Heart right ventricle (tissue), 16 donors: ENCODE results near the gene COLGALT1. TPM values are rescaled to one million over a fixed set of nuclear protein-coding genes. Genes with fewer than 3 reads are reported as not detected.
"Not testable (repeated sequence)": the region's sequence is repeated elsewhere in the genome, so short reads cannot be mapped to it uniquely, and the experiment has no call there.

Experiments
- ATAC-seq, 8 donors: fragments of 200-7000 bp; cut with Tn5 transposase; one replicate each; pipeline ENCODE4 v1.9.1; 2020; ENCODE audit warnings: mild to moderate bottlenecking in 8 of 8, moderate library complexity in 8 of 8, moderate number of reproducible peaks in 1 of 8
- DNase-seq, 2 donors: peaks; one replicate each; pipeline ENCODE4 v3.0.0-alpha.2; 2020
- H3K27ac ChIP-seq, 10 donors: fragments of 200-600 bp; sonication (generic) in 2 of 10; one replicate each; pipeline versions ENCODE4 v1.5.0 to v1.8.0; 2020 to 2022; ENCODE audit warnings: mild to moderate bottlenecking in 3 of 10
- H3K27me3 ChIP-seq, 7 donors: fragments of 200-600 bp; one replicate each; pipeline ENCODE4 v1.8.0; 2021 to 2022; ENCODE audit warnings: mild to moderate bottlenecking in 2 of 7
- H3K36me3 ChIP-seq, 9 donors: fragments of 200-600 bp; sonication (generic) in 1 of 9; one replicate each; pipeline versions ENCODE4 v1.5.0 to v1.8.0; 2020 to 2022; ENCODE audit warnings: mild to moderate bottlenecking in 2 of 9
- H3K4me1 ChIP-seq, 9 donors: fragments of 200-600 bp; sonication (generic) in 1 of 9; one replicate each; pipeline versions ENCODE4 v1.5.0 to v1.8.0; 2020 to 2022; ENCODE audit warnings: mild to moderate bottlenecking in 4 of 9
- H3K4me3 ChIP-seq, 10 donors: fragments of 200-600 bp; sonication (generic) in 2 of 10; one replicate each; pipeline versions ENCODE4 v1.5.0 to v1.8.0; 2020 to 2022; ENCODE audit warnings: mild to moderate bottlenecking in 7 of 10, moderate library complexity in 2 of 10
- H3K9me3 ChIP-seq, 11 donors: fragments of 200-600 bp in 10 of 11; sonication (generic) in 2 of 11; one replicate each; pipeline versions ENCODE4 v1.5.0 to v1.8.0; 2013 to 2022; ENCODE audit warnings: mild to moderate bottlenecking in 2 of 11, control low read depth in 1 of 11, moderate library complexity in 1 of 11
- WGBS, 2 donors: extraction: QIAGEN DNeasy Blood & Tissue Kit; methylation state at CpG; one replicate each; pipeline ENCODE4 v1.1.7; 2013; ENCODE audit warnings: inconsistent platforms in 1 of 2; 5-methylcytosine and 5-hydroxymethylcytosine counted together
- intact Hi-C, 10 donors: fragments of 100-400 bp; cut with DNase I; formaldehyde crosslinking; loops; one replicate each; pipeline versions ENCODE4 v1.11.1 to v1.14.2; 2022
- polyA plus RNA-seq, 2 donors: library from polyadenylated mRNA; stranded (reverse); fragments of 200-250 nt; gene quantifications; one replicate each; pipeline ENCODE4 v1.2.3, GENCODE V29; 2013
- total RNA-seq, 10 donors: library from RNA; stranded (reverse); fragmentation: NEBNext Ultra II Directional in 3 of 10; extraction: Animal tissue kit (Norgen Biotek cat#: 25700) in 3 of 10; gene quantifications; one replicate each; pipeline versions ENCODE4 v1.2.1 to v1.2.4, GENCODE V29; 2021 to 2023
- TF ChIP-seq, protein P1 (sequence below), 9 donors: fragments of 200-600 bp; sonication (generic) in 2 of 9; IDR thresholded peaks; one replicate each; pipeline versions ENCODE4 v1.5.0 to v1.8.0; 2021 to 2022; ENCODE audit warnings: antibody characterized with exemption in 9 of 9, mild to moderate bottlenecking in 5 of 9, moderate library complexity in 1 of 9
- donor health status: Arrhythmogenic right ventricular cardiomyopathy.
- donor health status: ischemic (EF 13 %, LVEDD 7.1; RV severe dilation, severe dysfunction).
- donor health status: healthy with polysubstance abuse.
- donor health status: DM: no; HTN: yes; CAD: no.
- donor health status: DM: no; HTN: no; CAD: no.
- donor health status: ischemic (EF 25% LVEDD 6.9; RV normal size, moderate dysfunction).
- donor health status: ischemic (EF 25% LVEDD 5.7; RV mildly dilated, moderate dysfunction).
- donor health status: healthy.
- donor health status: DM: yes; HTN: yes; CAD: no.
- donor health status: Ischemic cardiomyopathy.
- donor health status: ischemic (EF 35%, LVEDD 5.7; RV mildly dilated, moderate dysfunction).
- donor health status: nonischemic (EF 11% LVEDD 7.7; RV severe dilation, severe dysfunction).
- donor health status: DM: yes; HTN: yes; CAD: no.
- donor health status: PGD.
- donor health status: ischemic (EF 29% LVEDD 5.4; RV normal size, mild dysfunction).
- donor health status: nonischemic (EF 23%, LVEDD 6.1; RV moderate dilation, normal function).

Gene COLGALT1
- total and polyA plus RNA-seq, 12 donors: 19.7 to 73.8 (median 29.3) TPM

DNA sequence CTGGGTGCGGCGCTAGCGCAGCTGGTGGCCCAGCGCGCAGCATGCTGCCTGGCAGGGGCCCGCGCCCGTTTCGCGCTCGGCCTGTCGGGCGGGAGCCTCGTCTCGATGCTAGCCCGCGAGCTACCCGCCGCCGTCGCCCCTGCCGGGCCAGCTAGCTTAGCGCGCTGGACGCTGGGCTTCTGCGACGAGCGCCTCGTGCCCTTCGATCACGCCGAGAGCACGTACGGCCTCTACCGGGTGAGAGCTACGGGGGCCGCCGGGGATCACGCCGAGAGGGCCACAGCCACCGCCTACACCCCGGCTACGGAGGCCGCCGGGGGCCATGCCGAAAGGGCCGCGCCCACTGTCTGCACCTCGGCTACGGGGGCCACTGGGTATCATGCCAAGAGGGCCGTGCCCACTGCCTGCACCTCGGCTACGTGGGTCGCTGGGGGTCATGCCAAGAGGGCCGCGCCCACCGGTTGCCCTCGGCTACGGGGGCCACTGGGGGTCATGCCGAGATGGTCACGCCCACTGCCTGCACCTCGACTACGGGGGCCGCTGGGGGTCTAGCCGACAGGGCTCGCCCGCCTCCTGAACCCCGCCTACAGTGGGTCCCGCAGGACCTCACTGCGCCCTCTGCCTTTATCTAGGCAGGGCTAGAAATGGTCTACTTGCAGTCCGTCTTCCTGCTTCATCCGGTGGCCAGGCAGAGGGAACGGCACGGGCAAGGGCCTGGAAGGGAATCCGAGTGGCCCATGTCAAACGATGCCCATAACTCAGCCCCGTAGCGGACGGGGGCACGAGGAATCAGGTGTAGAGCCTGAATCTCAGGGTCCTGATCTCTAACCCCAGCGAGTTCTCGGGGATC, 43.5 kb upstream of the COLGALT1 start:
- intact Hi-C loops: loop anchor here in 4 of 10 donors (1.0 to 10.0 kb wide), 6 partner anchors 40 to 345 kb away; partner anchors contain the start of genes COLGALT1 (in 1 of the 4), RPL18A (in 1 of the 4) and SLC27A1 (in 1 of the 4)

GRCh38 chr19:17512574-17512939, 42.9 kb upstream of the COLGALT1 start:
- Histone ChIP-seq H3K36me3 (peaks cover 0 to 22% (median 8%) of the 10 kb centered on the region in 9 donors), H3K4me3 (peak overlapping the region; percentile 69 to 98 (median 92)), H3K27ac (peak overlapping the region in 9 of 10 donors; percentile 96 to 100 (median 100)), H3K27me3 (no peaks in the 10 kb centered on the region), H3K9me3 (peaks cover 0 to 9% (median 2%) of the 10 kb centered on the region in 11 donors), H3K4me1 (peaks cover 4 to 45% (median 26%) of the 10 kb centered on the region in 9 donors)
- TF ChIP-seq, protein P1, sequence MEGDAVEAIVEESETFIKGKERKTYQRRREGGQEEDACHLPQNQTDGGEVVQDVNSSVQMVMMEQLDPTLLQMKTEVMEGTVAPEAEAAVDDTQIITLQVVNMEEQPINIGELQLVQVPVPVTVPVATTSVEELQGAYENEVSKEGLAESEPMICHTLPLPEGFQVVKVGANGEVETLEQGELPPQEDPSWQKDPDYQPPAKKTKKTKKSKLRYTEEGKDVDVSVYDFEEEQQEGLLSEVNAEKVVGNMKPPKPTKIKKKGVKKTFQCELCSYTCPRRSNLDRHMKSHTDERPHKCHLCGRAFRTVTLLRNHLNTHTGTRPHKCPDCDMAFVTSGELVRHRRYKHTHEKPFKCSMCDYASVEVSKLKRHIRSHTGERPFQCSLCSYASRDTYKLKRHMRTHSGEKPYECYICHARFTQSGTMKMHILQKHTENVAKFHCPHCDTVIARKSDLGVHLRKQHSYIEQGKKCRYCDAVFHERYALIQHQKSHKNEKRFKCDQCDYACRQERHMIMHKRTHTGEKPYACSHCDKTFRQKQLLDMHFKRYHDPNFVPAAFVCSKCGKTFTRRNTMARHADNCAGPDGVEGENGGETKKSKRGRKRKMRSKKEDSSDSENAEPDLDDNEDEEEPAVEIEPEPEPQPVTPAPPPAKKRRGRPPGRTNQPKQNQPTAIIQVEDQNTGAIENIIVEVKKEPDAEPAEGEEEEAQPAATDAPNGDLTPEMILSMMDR (IDR thresholded peaks at IDR 0.05): no peak
- ATAC-seq (no peak), DNase-seq (no peak)
- intact Hi-C loops: loop anchor here in 4 of 10 donors (1.0 to 10.0 kb wide), 6 partner anchors 40 to 345 kb away; partner anchors contain the start of genes COLGALT1 (in 1 of the 4), RPL18A (in 1 of the 4) and SLC27A1 (in 1 of the 4)
- 47 to 51% methylated on average over 9 of the region's 9 CpGs for WGBS, 2 donors

More for the DNA sequence above, 43.5 kb upstream of the COLGALT1 start:
- DNase-seq: peak; percentile 90 to 93
- no peaks in the 10 kb centered on the region for H3K27me3 ChIP-seq
- peak overlapping the region; percentile 96 to 100 (median 100) for H3K27ac ChIP-seq
- 0 to 1% methylated on average over 82 of the region's 82 CpGs for WGBS, 2 donors
- H3K4me3 ChIP-seq: peak overlapping the region; percentile 69 to 98 (median 92)
- peaks cover 0 to 3% (median 0%) of the 10 kb centered on the region in 11 donors for H3K9me3 ChIP-seq
- peak; percentile 84 to 89 (median 85) for ATAC-seq
- peaks cover 4 to 46% (median 26%) of the 10 kb centered on the region in 9 donors for H3K4me1 ChIP-seq
- TF ChIP-seq, protein P1 (IDR thresholded peaks at IDR 0.05): peak in 6 of 9 donors; percentile 26 to 53 (median 42)
- peaks cover 0 to 16% (median 4%) of the 10 kb centered on the region in 9 donors for H3K36me3 ChIP-seq

DNA sequence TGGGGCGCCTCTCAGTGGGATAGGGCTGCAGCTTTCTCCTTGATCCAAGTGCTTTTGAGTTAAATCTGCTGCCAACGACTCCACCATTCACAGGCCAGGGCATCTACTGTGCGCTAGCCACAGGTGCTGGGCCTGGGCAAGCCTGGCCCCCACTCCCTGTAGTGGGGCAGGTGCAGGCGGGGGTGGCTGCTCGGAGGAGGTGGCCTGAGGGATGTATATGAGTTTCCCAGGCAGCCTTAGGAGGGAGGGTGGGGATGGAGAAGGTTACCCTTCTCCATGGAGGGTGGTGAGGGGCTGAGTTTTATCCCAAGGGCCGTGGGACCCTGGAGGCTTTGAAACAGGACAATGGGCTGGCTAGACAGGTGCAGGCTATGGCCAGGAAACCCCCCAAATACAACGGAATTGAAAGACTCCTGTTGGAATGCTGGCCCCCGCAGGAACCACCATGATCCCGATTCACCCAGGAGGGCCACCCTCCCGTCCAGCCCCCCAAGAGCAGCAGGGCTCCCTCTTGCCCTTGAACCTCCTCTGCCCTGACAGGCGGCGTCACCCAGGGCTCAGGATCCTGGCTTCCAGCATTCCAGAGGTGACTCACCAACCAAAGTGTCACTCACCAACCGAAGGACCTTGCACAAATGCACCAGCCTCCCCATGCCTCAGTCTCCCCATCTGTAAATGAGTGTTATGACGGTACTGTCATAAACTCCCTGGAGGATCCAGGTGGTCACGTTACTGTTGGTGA, 39.9 kb upstream of the COLGALT1 start:
- peaks cover 0 to 20% (median 15%) of the 10 kb centered on the region in 11 donors for H3K9me3 ChIP-seq
- H3K36me3 ChIP-seq: peaks cover 0 to 53% (median 22%) of the 10 kb centered on the region in 9 donors
- intact Hi-C loops: loop anchor here in 1 of 10 donors (10.0 kb wide), 1 partner anchor 49 kb away; no protein-coding TSS in a partner anchor
- TF ChIP-seq, protein P1 (IDR thresholded peaks at IDR 0.05): no peak
- H3K4me1 ChIP-seq: peaks cover under 1 to 18% (median 13%) of the 10 kb centered on the region in 9 donors
- H3K4me3 ChIP-seq: no peak overlapping the region
- ATAC-seq: no peak
- no peaks in the 10 kb centered on the region for H3K27me3 ChIP-seq
- WGBS, 2 donors: 89% methylated on average over 15 of the region's 15 CpGs
- no peak overlapping the region for H3K27ac ChIP-seq
- no peak for DNase-seq

DNA sequence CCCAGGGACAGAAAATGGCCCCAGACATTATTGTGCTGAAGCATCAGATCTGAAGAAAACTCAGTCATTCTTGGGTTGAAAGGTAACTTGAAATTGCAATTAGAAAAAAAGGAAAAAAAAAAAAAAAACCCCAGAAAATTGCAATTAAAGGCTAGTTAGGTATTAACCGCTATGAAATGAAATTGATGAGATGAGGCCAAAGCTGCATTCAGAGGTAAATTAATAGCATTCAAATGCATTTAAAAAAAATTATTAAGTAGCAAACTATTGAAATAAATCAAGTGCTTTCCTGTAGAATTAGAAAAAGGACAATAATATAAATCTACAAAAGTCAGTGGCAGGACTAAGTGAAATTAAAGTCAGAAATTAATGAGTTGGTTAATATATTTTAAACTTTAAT, 37.6 kb upstream of the COLGALT1 start:
- Histone ChIP-seq H3K36me3 (peaks cover 0 to 62% (median 27%) of the 10 kb centered on the region in 9 donors), H3K27ac (no peak overlapping the region), H3K9me3 (peaks cover 0 to 20% (median 15%) of the 10 kb centered on the region in 11 donors), H3K27me3 (no peaks in the 10 kb centered on the region), H3K4me1 (peaks cover 0 to 17% (median 4%) of the 10 kb centered on the region in 9 donors), H3K4me3 (no peak overlapping the region)
- ATAC-seq (no peak), DNase-seq (no peak)
- TF ChIP-seq, protein P1 (IDR thresholded peaks at IDR 0.05): no peak
- intact Hi-C loops: loop anchor here in 1 of 10 donors (10.0 kb wide), 1 partner anchor 47 kb away; no protein-coding TSS in a partner anchor
- 98% methylated on average over 1 of the region's 1 CpG for WGBS, 2 donors

- WGBS, 2 donors: 91 to 92% methylated on average over 8 of the region's 8 CpGs
- intact Hi-C loops: loop anchor here in 1 of 10 donors (10.0 kb wide), 1 partner anchor 46 kb away; no protein-coding TSS in a partner anchor
- not testable (repeated sequence) for ATAC-seq, H3K4me3 ChIP-seq, H3K27ac ChIP-seq, DNase-seq, H3K27me3 ChIP-seq
- Histone ChIP-seq H3K9me3 (peaks cover 0 to 20% (median 15%) of the 10 kb centered on the region in 11 donors), H3K36me3 (peaks cover 0 to 62% (median 27%) of the 10 kb centered on the region in 9 donors), H3K4me1 (peaks cover 0 to 19% (median 9%) of the 10 kb centered on the region in 9 donors)
Observed at GRCh38 chr19:17518654-17519053, 36.8 kb upstream of the COLGALT1 start.
